Calu3 (cell line): Measurements from ENCODE around the gene TGM5. TPM values are rescaled to one million over a fixed set of nuclear protein-coding genes. Genes with fewer than 3 reads are reported as not detected.
A peak's percentile ranks its signal among the peaks of the same experiment; 100 is the strongest.

Source experiments
- BruUV-seq: library from RNA; stranded (reverse); fragments of 400-500 nt; replicated peaks from 2 replicates; lab custom pipeline; 2021; lab: Mats Ljungman, UMichigan
- CTCF ChIA-PET: fragments of 300-600 bp; sonication (Branson Sonifier 250); formaldehyde crosslinking; loops from one replicate; lab custom pipeline; 2022; ENCODE audit warnings: antibody characterized with exemption; lab: Charles Lee
- DNase-seq: peaks from one replicate; pipeline ENCODE4 v3.0.0; 2022
- H3K27ac Mint-ChIP-seq: one replicate; pipeline ENCODE4 v1.8.0; 2022; ENCODE audit warnings: mixed read lengths; ENCODE audit not compliant: unreplicated experiment
- H3K27me3 Mint-ChIP-seq: one replicate; pipeline ENCODE4 v1.8.0; 2022; ENCODE audit warnings: mixed read lengths; ENCODE audit not compliant: unreplicated experiment
- H3K36me3 Mint-ChIP-seq: one replicate; pipeline ENCODE4 v1.8.0; 2022; ENCODE audit warnings: mild to moderate bottlenecking, moderate library complexity, mixed read lengths; ENCODE audit not compliant: insufficient read depth, unreplicated experiment
- H3K4me1 Mint-ChIP-seq: one replicate; pipeline ENCODE4 v1.8.0; 2022; ENCODE audit warnings: mild to moderate bottlenecking, low read depth, mixed read lengths; ENCODE audit not compliant: unreplicated experiment
- H3K4me3 Mint-ChIP-seq: one replicate; pipeline ENCODE4 v1.8.0; 2022; ENCODE audit warnings: mild to moderate bottlenecking, low read depth, moderate library complexity, mixed read lengths; ENCODE audit not compliant: unreplicated experiment
- H3K9me3 Mint-ChIP-seq: one replicate; pipeline ENCODE4 v1.8.0; 2022; ENCODE audit warnings: low read depth, mixed read lengths; ENCODE audit not compliant: unreplicated experiment
- CTCF ChIP-seq: fragments of 200-600 bp; IDR thresholded peaks from one replicate; pipeline ENCODE4 v1.8.0; 2022; ENCODE audit warnings: antibody characterized with exemption; ENCODE audit not compliant: unreplicated experiment
- intact Hi-C: fragments of 100-400 bp; cut with micrococcal nuclease; formaldehyde crosslinking; loops from one replicate; pipeline ENCODE4 v1.10.0; 2022; ENCODE audit not compliant: unreplicated experiment
- total RNA-seq: library from RNA; stranded (reverse); gene quantifications from 2 replicates; pipeline ENCODE4 v1.2.3, GENCODE V29; 2022

The TGM5 gene
- total RNA-seq, 1 experiment from 2014 or later: not detected

- BruUV-seq: no TSS peak
- Mint-ChIP-seq H3K27ac (peak overlapping the region; percentile 58), H3K4me1 (peaks cover 12% of the 10 kb centered on the region), H3K27me3 (no peaks in the 10 kb centered on the region), H3K9me3 (no peaks in the 10 kb centered on the region), H3K4me3 (peak overlapping the region; percentile 77), H3K36me3 (peaks cover 14% of the 10 kb centered on the region)
- CTCF ChIA-PET: interaction anchor here (1.0 kb wide), 1 partner anchor 100 kb away, joined by 6 read pairs; no protein-coding TSS in a partner anchor
- intact Hi-C loops: loop anchor here (5.0 kb wide), 1 partner anchor 101 kb away; no protein-coding TSS in a partner anchor
- TF ChIP-seq CTCF: no peak
- DNase-seq: peak; percentile 2
Measured at GRCh38 chr15:43186003-43186353, 80.8 kb downstream of the TGM5 start.

- H3K9me3 Mint-ChIP-seq: no peaks in the 10 kb centered on the region
- no peak for TF ChIP-seq CTCF
- CTCF ChIA-PET: interaction anchor here (1.0 kb wide), 1 partner anchor 100 kb away, joined by 6 read pairs; no protein-coding TSS in a partner anchor
- H3K4me3 Mint-ChIP-seq: peak within 1 kb of the TSS; percentile 77
- peaks cover 12% of the 10 kb centered on the region for H3K4me1 Mint-ChIP-seq
- no TSS peak for BruUV-seq
- peaks cover 14% of the 10 kb centered on the region for H3K36me3 Mint-ChIP-seq
- DNase-seq: peak; percentile 92
- intact Hi-C loops: loop anchor here (5.0 kb wide), 1 partner anchor 102 kb away; no protein-coding TSS in a partner anchor
- H3K27ac Mint-ChIP-seq: peak within 1 kb of the TSS; percentile 58
- H3K27me3 Mint-ChIP-seq: no peaks in the 10 kb centered on the region
Measured at GRCh38 chr15:43185157-43186002, 81.3 kb downstream of the TGM5 start, which contains the start of gene CCNDBP1. TSS of gene CCNDBP1 (plus strand) at chr15:43185403. CDS start at chr15:43185499, 96 bp downstream.

- peak overlapping the region; percentile 77 for H3K4me3 Mint-ChIP-seq
- CTCF ChIA-PET: no interaction called here
- no peak overlapping the region for H3K27ac Mint-ChIP-seq
- H3K27me3 Mint-ChIP-seq: no peaks in the 10 kb centered on the region
- DNase-seq: no peak
- BruUV-seq: no TSS peak
- H3K4me1 Mint-ChIP-seq: peaks cover 12% of the 10 kb centered on the region
- TF ChIP-seq CTCF: no peak
- H3K36me3 Mint-ChIP-seq: peaks cover 14% of the 10 kb centered on the region
- intact Hi-C loops: loop anchor here (5.0 kb wide), 1 partner anchor 103 kb away; no protein-coding TSS in a partner anchor
- no peaks in the 10 kb centered on the region for H3K9me3 Mint-ChIP-seq
Measured at GRCh38 chr15:43184407-43185124, 82.2 kb downstream of the TGM5 start.

GRCh38 chr15:43183270-43183669 lies 83.5 kb downstream of the TGM5 start:
- peaks cover 14% of the 10 kb centered on the region for H3K36me3 Mint-ChIP-seq
- no peak for DNase-seq
- CTCF ChIA-PET: no interaction called here
- H3K27me3 Mint-ChIP-seq: no peaks in the 10 kb centered on the region
- no peak overlapping the region for H3K4me3 Mint-ChIP-seq
- no peaks in the 10 kb centered on the region for H3K9me3 Mint-ChIP-seq
- no TSS peak for BruUV-seq
- peaks cover 12% of the 10 kb centered on the region for H3K4me1 Mint-ChIP-seq
- TF ChIP-seq CTCF: no peak
- intact Hi-C loops: no loop called here
- H3K27ac Mint-ChIP-seq: no peak overlapping the region

Other genes with a start within 250 kb of the TGM5 start
- gene UBR1, start 160.9 kb downstream of the TGM5 start, total RNA-seq: 15.8 and 18.6 TPM in 2 replicates
- gene TMEM62, start 133.3 kb downstream of the TGM5 start, total RNA-seq: 25.4 and 33.0 TPM in 2 replicates
- gene CCNDBP1, start 81.5 kb downstream of the TGM5 start, total RNA-seq: 13.7 and 15.8 TPM in 2 replicates
- not detected in 2 replicates for gene EPB42, start 45.9 kb downstream of the TGM5 start, total RNA-seq
- gene TGM7, start 35.3 kb upstream of the TGM5 start, total RNA-seq: not detected in 2 replicates
- gene LCMT2, start 63.6 kb upstream of the TGM5 start, total RNA-seq: 4.3 and 5.1 TPM in 2 replicates
- 18.6 and 27.1 TPM in 2 replicates for gene ZSCAN29, start 104.1 kb upstream of the TGM5 start, total RNA-seq
- gene TUBGCP4, start 104.2 kb upstream of the TGM5 start, total RNA-seq: 19.3 and 22.7 TPM in 2 replicates
- 36.2 and 39.9 TPM in 2 replicates for gene TP53BP1, start 226.2 kb upstream of the TGM5 start, total RNA-seq